Activated CD8-positive, alpha-beta memory T cell treated with anti-CD3 and anti-CD28 coated beads, Interleukin-2, amount 50 U/mL, for 1 hour (primary cell): ENCODE data around the gene CEP70.
"Not testable (repeated sequence)": the region's sequence is repeated elsewhere in the genome, so short reads cannot be mapped to it uniquely, and the experiment has no call there.

Experiments
- DNase-seq: peaks from one replicate; pipeline ENCODE4 v3.0.0-alpha.2; 2020; ENCODE audit errors: extremely low read depth

CEP70 gene

DNA sequence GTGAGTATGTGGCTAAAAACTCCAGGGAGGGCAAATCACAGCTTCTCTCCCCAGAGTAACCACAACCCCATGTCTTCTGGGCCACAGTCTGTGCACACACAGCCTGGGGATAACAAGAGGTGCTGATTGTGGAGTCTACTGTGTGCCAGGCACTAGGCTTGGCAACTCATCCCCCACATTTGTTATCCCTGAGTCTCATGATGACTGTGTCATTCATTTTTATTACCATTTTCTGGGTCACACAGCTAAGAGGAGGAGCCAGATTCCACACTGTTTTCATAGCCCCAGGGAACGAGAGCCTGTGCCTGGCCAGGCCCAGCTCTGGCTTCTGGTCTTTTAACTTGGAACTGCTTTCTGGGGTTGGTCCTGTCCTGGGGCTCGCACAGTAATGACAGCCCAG lies 125.2 kb downstream of the CEP70 start:
- no peak for DNase-seq

DNA sequence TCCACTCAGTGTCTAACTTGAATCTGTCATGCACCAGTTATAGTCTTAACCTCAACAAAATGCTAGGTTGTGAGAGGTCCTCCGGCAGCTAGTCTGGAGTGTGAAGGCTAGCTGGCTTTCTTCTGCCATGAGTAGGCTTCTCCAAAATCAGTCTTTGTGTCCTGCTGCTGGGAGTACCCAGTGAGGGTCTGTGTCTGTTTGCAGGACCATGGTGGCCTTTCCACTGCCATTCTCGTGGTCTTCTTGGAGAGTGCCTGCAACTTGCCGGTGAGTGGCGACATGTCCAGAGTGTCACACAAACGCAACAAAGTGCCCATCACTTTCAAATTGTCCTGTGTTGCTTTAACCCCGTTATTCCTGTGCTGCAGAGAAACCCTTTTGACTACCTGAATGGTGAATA lies 125.6 kb downstream of the CEP70 start:
- DNase-seq = no peak

DNA sequence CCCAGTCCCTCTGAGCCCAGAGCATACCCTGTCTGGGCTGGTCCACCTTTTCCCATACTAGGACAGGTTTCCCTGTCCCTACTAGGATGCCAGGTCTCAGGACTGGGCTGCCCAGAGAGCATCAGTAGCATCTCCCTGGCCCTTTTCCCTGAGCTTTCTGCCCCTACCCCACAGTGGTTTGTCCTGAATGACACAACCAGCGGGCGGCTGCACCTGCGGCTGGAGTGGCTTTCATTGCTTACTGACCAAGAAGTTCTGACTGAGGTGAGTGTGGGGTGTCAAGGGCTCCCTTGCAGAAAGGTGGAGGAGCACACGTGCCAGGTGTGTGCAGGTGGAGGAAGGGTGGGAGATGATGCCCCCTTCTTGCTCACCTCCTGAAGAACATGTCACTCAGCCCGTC lies 126.1 kb downstream of the CEP70 start:
- no peak for DNase-seq

DNA sequence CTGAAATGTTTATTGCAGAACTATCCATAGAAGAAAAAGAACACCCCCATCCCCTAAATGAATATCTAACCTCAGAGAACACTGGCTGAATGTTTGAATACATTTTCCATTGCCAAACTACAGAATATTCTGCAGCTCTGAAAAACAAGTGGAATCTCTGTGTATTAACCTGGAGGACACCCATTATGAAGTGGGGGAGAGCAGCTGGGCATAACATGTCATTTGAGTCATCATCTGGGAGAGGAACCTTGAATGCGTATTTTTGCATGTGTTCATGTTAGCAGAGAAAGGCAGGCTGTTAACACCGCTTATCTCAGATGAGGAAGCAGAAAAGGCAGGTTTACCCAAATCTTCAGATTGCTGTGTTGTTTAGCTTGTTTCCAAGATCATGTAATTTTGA lies 128.1 kb downstream of the CEP70 start:
- no peak for DNase-seq

DNA sequence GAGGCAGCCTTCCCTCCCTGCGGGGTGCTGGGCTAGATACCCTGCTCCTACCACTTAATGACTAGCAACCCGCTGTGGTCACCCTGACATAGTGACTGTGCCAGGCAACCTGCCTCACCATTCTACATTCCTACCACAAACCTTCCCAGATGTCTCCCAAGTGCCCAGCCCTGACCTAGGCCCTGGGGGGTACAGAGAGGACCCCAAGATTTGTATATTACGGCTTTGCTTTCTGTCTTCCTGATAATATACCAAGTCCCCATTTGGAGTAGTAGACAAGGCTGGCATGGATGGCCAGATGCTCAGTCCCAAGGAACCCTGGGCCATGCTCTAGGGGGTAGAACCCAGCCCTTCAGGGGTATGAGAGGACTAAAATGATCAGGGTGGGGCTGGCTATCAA lies 128.6 kb downstream of the CEP70 start:
- no peak for DNase-seq

- no peak for DNase-seq
Measured at GRCh38 chr3:138464491-138464860, 129.6 kb downstream of the CEP70 start.

GRCh38 chr3:138463724-138464490 lies 130.2 kb downstream of the CEP70 start:
- DNase-seq = no peak

GRCh38 chr3:138461896-138462295 lies 132.2 kb downstream of the CEP70 start:
- no peak for DNase-seq

GRCh38 chr3:138461246-138461645 lies 132.8 kb downstream of the CEP70 start:
- DNase-seq = no peak

GRCh38 chr3:138460536-138461205 lies 133.4 kb downstream of the CEP70 start:
- no peak for DNase-seq

GRCh38 chr3:138459619-138460535 lies 134.2 kb downstream of the CEP70 start:
- DNase-seq = no peak

DNA sequence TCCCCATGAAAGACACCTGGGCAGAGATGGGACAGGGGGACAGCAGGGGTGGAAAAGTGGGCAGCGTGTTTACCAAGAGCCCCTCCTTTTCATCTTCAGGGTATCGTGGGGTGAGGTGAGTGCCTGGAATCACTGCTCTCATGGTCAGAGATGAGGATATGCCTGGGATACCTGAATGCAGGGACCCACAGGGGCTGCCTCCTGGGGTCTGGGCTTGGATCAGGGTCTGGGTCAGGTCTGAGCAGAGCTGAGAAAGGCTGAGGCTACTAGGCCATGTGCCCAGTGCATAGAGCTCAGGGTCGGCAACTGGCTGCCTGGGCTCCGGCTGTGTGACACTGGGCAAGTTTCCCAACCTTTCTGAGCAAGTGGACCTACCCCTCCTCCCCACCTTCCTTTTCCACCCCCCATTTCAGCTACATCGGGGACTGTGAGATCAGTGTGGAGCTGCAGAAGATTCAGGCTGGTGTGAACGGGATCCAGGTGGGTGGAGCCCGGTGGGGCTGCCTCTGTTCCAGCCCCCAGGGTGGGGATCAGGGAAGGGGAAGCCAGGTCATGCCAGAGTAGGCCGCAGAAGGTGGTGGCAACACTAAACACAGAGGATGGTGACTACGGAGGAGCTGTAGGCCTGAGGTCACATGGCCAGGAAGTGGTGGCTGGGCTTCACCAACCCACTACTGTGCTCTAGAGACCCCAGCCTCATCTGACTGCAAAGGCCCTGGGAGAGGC lies 135.1 kb downstream of the CEP70 start:
- no peak for DNase-seq

GRCh38 chr3:138457863-138458735 lies 136.0 kb downstream of the CEP70 start:
- no peak for DNase-seq

DNA sequence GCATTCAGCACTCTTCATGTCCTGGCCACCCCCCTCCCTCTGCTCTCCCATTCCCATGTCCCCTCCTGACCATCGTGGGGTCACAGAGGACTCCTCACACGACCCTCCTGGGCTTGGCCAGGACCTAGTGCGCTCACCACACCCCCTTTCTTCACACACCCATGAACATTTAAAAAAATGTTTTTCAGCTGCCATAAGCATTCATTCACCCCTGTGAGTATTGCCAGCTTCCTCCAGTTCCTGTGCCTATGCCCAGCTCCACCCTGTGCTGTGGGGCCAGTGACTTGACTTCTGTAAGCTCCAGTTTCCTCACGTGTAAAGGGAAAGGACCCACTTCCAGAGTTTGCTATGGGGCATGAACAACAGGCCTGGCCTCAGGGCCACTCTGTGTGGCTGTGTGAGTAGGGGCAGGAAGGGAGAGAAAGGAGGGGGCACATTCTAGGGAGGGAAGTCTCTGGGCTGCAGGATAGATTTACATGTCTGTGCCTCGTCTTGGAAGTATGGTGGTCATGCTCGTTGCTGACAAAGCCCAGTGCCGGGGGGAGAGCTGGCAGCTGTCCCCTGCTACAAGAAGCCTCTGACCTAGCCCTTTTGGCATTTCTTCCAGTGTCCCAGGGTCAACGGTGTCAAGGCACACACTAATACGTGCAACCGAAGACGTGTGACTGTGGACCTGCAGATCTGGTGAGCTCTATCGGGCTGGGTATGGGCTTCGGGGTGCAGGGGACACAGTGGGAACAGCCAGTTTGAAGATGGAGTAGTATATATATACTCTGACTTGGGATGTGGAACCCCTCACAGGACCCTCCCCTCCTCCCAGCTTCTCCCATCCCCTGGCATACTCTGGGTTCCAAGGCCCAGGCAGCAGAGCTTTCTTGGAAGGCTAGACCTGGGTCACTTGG lies 136.8 kb downstream of the CEP70 start:
- DNase-seq = no peak

DNA sequence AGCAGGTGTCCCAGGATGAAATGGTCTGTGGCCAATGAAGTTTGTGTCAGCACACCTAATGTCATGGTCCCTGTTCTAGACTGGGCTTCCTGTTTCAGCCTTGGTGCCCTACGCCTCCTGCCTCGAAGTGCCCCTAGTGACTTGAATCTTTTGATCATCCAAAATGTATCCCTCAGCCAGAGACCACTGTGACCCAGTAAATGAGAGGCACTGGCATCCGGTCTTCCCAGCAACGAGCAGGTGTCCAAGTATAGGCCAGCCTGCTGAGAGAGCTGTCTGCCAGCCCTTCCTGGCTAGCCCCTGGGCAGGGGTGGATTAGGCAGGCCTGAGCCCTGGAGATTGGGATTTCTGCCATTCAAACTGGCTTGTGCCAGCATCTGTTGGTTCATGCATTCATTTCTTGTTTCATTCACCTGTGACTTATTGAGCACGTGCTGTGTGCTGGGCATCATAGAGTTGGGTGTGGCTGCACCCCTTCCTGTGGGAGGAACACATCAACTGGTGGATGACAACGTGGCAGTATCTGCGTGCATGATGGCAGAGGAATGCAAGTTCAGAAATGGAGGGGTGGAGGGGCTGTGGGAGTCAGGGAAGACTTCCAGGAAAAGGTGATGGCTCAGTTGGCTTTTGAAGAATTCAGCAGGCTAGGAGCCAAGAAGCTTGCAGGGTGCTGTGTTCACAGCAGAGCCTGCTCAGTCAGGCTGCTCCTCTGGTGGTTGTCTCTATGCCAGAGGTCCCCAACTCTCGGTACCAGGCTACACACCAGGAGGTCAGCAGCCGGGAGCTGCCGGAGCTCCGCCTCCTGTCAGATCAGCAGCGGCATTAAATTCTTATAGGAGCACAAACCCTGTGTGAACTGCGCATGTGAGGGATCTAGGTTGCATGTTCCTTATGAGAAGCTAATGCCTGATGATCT lies 138.0 kb downstream of the CEP70 start:
- DNase-seq = no peak

DNA sequence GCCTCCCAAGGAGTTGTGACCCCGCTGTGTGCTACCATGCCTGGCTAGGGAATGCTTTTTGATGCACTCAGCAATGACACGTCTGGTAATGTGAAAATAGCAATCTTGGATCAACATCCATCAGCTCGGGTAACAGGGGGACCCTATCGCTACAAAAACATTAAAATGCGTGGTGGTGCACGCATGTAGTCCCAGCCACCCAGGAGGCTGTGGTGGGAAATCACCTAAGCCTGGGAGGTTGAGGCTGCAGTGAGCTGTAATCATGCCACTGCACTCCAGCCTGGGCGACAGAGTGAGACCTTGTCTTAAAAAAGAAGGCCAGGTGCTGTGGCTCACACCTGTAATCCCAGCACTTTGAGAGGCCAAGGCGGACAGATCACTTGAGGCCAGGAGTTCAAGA lies 140.1 kb downstream of the CEP70 start:
- not testable (repeated sequence) for DNase-seq

GRCh38 chr3:138452436-138452835 lies 141.6 kb downstream of the CEP70 start:
- DNase-seq = no peak

GRCh38 chr3:138451595-138452162 lies 142.4 kb downstream of the CEP70 start:
- no peak for DNase-seq
